Thoracic aorta (tissue), 2 donors: ENCODE measurements around the gene PFKP. TPM values are rescaled to one million over a fixed set of nuclear protein-coding genes. Genes with fewer than 3 reads are reported as not detected.

ENCODE experiments used
- ATAC-seq: fragments of 150-250 bp; one replicate; pipeline ENCODE4 v1.8.0; 2017; ENCODE audit warnings: low read depth; ENCODE audit not compliant: insufficient number of reproducible peaks, low FRiP score
- DNase-seq: peaks from one replicate; pipeline ENCODE4 v3.0.0-alpha.2; 2020; ENCODE audit warnings: low spot score
- H3K27ac ChIP-seq, 2 donors: fragments of 200-600 bp; sonication (generic); 1 replicate in 1 of 2; 2 replicates in 1 of 2; pipeline ENCODE4 v1.5.1; 2016; ENCODE audit warnings: mild to moderate bottlenecking in 2 of 2, moderate library complexity in 2 of 2
- H3K27me3 ChIP-seq: fragments of 200-600 bp; sonication (generic); replicated peaks from 2 replicates; pipeline ENCODE4 v1.6.0; 2016; ENCODE audit warnings: mild to moderate bottlenecking; ENCODE audit not compliant: insufficient read depth
- H3K36me3 ChIP-seq: fragments of 200-600 bp; sonication (generic); one replicate; pipeline ENCODE4 v1.5.1; 2016
- H3K4me1 ChIP-seq, 2 donors: fragments of 200-600 bp; sonication (generic); 1 replicate in 1 of 2; 2 replicates in 1 of 2; pipeline versions ENCODE4 v1.5.1 to v1.6.0; 2016; ENCODE audit warnings: low read depth in 2 of 2, mild to moderate bottlenecking in 1 of 2; ENCODE audit not compliant: control insufficient read depth in 1 of 2
- H3K4me3 ChIP-seq: fragments of 200-600 bp; sonication (generic); 2 replicates; pipeline ENCODE4 v1.5.1; 2016; ENCODE audit warnings: mild to moderate bottlenecking
- H3K9me3 ChIP-seq: fragments of 200-600 bp; sonication (generic); 2 replicates; pipeline ENCODE4 v1.5.1; 2016
- CTCF ChIP-seq: fragments of 200-600 bp; sonication (generic); IDR thresholded peaks from one replicate; pipeline ENCODE4 v1.5.1; 2019; ENCODE audit warnings: antibody characterized with exemption
- total RNA-seq, 2 donors: library from RNA; depleted of rRNA; stranded (reverse); fragments of >200 nt; gene quantifications; one replicate each; pipeline versions ENCODE4 v1.1.0 to v1.2.3, GENCODE V29; 2016

Gene PFKP
- total RNA-seq, 2 donors from 2014 or later = 91.4 to 153 TPM

GRCh38 chr10:3046210-3046779 lies 21.1 kb upstream of the PFKP start:
- Histone ChIP-seq H3K27ac (peak overlapping the region; percentile 84 to 91), H3K36me3 (no peaks in the 10 kb centered on the region), H3K4me3 (no peak overlapping the region), H3K4me1 (peaks cover 24 to 53% of the 10 kb centered on the region in 2 donors), H3K27me3 (no peaks in the 10 kb centered on the region), H3K9me3 (no peaks in the 10 kb centered on the region)
- TF ChIP-seq CTCF = no peak
- ATAC-seq (no peak), DNase-seq (no peak)

- no peak for ATAC-seq
- Histone ChIP-seq H3K4me3 (no peak overlapping the region), H3K9me3 (no peaks in the 10 kb centered on the region), H3K27ac (peak overlapping the region; percentile 84 to 91), H3K27me3 (no peaks in the 10 kb centered on the region), H3K4me1 (peaks cover 24 to 53% of the 10 kb centered on the region in 2 donors), H3K36me3 (no peaks in the 10 kb centered on the region)
- no peak for DNase-seq
- no peak for TF ChIP-seq CTCF
Observed at GRCh38 chr10:3046981-3047547, 20.3 kb upstream of the PFKP start.

- no peaks in the 10 kb centered on the region for H3K9me3 ChIP-seq
- no peaks in the 10 kb centered on the region for H3K36me3 ChIP-seq
- no peak for ATAC-seq
- peak overlapping the region; percentile 84 to 91 for H3K27ac ChIP-seq
- no peak for DNase-seq
- peaks cover 24 to 53% of the 10 kb centered on the region in 2 donors for H3K4me1 ChIP-seq
- H3K4me3 ChIP-seq = peak overlapping the region; percentile 52
- no peaks in the 10 kb centered on the region for H3K27me3 ChIP-seq
- no peak for TF ChIP-seq CTCF
Observed at GRCh38 chr10:3047596-3047995, 19.8 kb upstream of the PFKP start.

- Histone ChIP-seq H3K9me3 (no peaks in the 10 kb centered on the region), H3K36me3 (no peaks in the 10 kb centered on the region), H3K4me1 (peaks cover 24 to 52% of the 10 kb centered on the region in 2 donors), H3K27ac (peak overlapping the region; percentile 80 to 84), H3K4me3 (peak overlapping the region; percentile 52), H3K27me3 (no peaks in the 10 kb centered on the region)
- no peak for TF ChIP-seq CTCF
- DNase-seq (no peak), ATAC-seq (peak; percentile 27)
Observed at GRCh38 chr10:3048119-3049019, 19.0 kb upstream of the PFKP start.

- no peak for TF ChIP-seq CTCF
- H3K27ac ChIP-seq = no peak overlapping the region
Observed at GRCh38 chr10:3051692-3052091, 15.7 kb upstream of the PFKP start.

More at GRCh38 chr10:3051692-3052091, 15.7 kb upstream of the PFKP start:
- no peak for DNase-seq
- no peak for ATAC-seq
- no peak overlapping the region for H3K4me3 ChIP-seq
- peaks cover 8 to 23% of the 10 kb centered on the region in 2 donors for H3K4me1 ChIP-seq
- no peaks in the 10 kb centered on the region for H3K27me3 ChIP-seq
- no peaks in the 10 kb centered on the region for H3K36me3 ChIP-seq
- no peaks in the 10 kb centered on the region for H3K9me3 ChIP-seq
